Measurements from ENCODE around the gene OXA1L. TPM values are rescaled to one million over a fixed set of nuclear protein-coding genes. Genes with fewer than 3 reads are reported as not detected.

Gene OXA1L
- total and polyA plus RNA-seq, 2 of the 13 experiments (the other 11 are each of a cell fraction or from before 2014, with no cell fraction given): 230 to 589 TPM

GRCh38 chr14:22766457-22767322, at the start of gene OXA1L (continued):
- TF ChIP-seq HMGA1 (CRISPR knock-in tag; conservative IDR thresholded peaks at IDR 0.05) (no peak), ZSCAN31 (CRISPR knock-in tag; IDR thresholded peaks at IDR 0.05; ENCODE audit: low read depth) (peak; percentile 99), ZNF562 (CRISPR knock-in tag; IDR thresholded peaks at IDR 0.05; ENCODE audit: borderline replicate concordance) (no peak), SNAI1 (CRISPR knock-in tag; IDR thresholded peaks at IDR 0.05; ENCODE audit: borderline replicate concordance) (peak; percentile 98), SP140L (CRISPR knock-in tag; IDR thresholded peaks at IDR 0.05; ENCODE audit: borderline replicate concordance) (peak; percentile 96; the same call in 1 of the 2 replicates), LRRFIP1 (CRISPR knock-in tag; conservative IDR thresholded peaks at IDR 0.05) (peak; percentile 80; the same call in 1 of the 2 replicates), MTERF4 (CRISPR knock-in tag; IDR thresholded peaks at IDR 0.05) (no peak; the same call in 1 of the 2 replicates), ZNF775 (CRISPR knock-in tag; IDR thresholded peaks at IDR 0.05; ENCODE audit: borderline replicate concordance) (peak; percentile 88), ZNF674 (CRISPR knock-in tag; IDR thresholded peaks at IDR 0.05; ENCODE audit: low read depth) (peak; percentile 97), NR2F1 (CRISPR knock-in tag; IDR thresholded peaks at IDR 0.05) (peak; percentile 73 to 80), JUNB (CRISPR knock-in tag; IDR thresholded peaks at IDR 0.05; ENCODE audit: borderline replicate concordance) (peak; percentile 55; the same call in 1 of the 2 replicates), IRF1 (CRISPR knock-in tag; IDR thresholded peaks at IDR 0.05; ENCODE audit: low read depth) (peak; percentile 87), ZNF317 (CRISPR knock-in tag; IDR thresholded peaks at IDR 0.05) (peak; percentile 95), HNRNPUL1 (IDR thresholded peaks at IDR 0.05; ENCODE audit: low read depth, low read length) (no peak), ZNF331 (CRISPR knock-in tag; IDR thresholded peaks at IDR 0.05) (peak; percentile 93), ZBTB20 (CRISPR knock-in tag; IDR thresholded peaks at IDR 0.05; ENCODE audit: borderline replicate concordance, low read depth) (peak; percentile 97), POLR2G (IDR thresholded peaks at IDR 0.05; ENCODE audit: low read depth, low read length) (peak; percentile 99), ZFP41 (CRISPR knock-in tag; IDR thresholded peaks at IDR 0.05; ENCODE audit: borderline replicate concordance) (peak; percentile 66; the same call in 1 of the 2 replicates), ZNF580 (CRISPR knock-in tag; IDR thresholded peaks at IDR 0.05; ENCODE audit: borderline replicate concordance, low read depth) (peak; percentile 99), SAFB2 (CRISPR knock-in tag; IDR thresholded peaks at IDR 0.05; ENCODE audit: borderline replicate concordance, low read depth) (peak; percentile 80), ZNF30 (CRISPR knock-in tag; IDR thresholded peaks at IDR 0.05) (peak; percentile 97), ZNF326 (CRISPR knock-in tag; IDR thresholded peaks at IDR 0.05; ENCODE audit: borderline replicate concordance) (peak; percentile 64; the same call in 1 of the 2 replicates), MIER3 (CRISPR knock-in tag; IDR thresholded peaks at IDR 0.05; ENCODE audit: borderline replicate concordance) (peak; percentile 99), XRCC5 (optimal IDR thresholded peaks at IDR 0.05; ENCODE audit: low read length) (peak; percentile 60)

All from HepG2 (cell line).